GM18519 (cell line): ENCODE results near the gene AVEN.
"Not testable (repeated sequence)": the region's sequence is repeated elsewhere in the genome, so short reads cannot be mapped to it uniquely, and the experiment has no call there.

ENCODE experiments used
- ATAC-seq: cut with Tn5 transposase; IDR thresholded peaks from one replicate; pipeline ENCODE4 v1.9.1; 2021; ENCODE audit warnings: mild to moderate bottlenecking, moderate library complexity; ENCODE audit not compliant: unreplicated experiment, low FRiP score

Gene AVEN

DNA sequence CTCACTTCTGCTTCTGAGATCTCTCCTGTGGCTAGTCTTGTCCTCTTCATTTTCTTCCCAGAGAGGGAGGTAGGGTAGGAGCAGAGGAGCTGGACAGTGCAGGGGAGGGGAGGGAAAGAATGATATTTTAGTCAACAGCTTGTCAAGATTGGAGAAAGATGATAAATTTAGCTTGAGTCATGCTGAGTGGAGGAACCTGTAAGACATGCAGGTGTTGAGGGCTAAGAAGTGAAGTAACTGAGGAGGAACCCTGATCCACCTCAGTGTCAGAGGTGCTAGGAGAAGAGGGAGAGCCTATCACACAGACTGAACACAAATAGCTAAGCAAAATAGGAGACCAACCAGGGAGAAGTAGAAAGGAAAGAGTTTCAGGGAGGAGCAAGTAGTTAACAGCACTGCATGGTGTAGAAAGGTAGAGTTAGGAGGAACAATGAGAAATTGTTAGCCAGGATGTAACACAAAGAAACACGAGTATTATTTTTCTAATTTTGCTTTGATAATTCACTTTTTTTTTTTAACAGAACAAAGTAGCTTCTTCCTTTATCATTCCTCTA, 178.9 kb downstream of the AVEN start:
- ATAC-seq: no peak

DNA sequence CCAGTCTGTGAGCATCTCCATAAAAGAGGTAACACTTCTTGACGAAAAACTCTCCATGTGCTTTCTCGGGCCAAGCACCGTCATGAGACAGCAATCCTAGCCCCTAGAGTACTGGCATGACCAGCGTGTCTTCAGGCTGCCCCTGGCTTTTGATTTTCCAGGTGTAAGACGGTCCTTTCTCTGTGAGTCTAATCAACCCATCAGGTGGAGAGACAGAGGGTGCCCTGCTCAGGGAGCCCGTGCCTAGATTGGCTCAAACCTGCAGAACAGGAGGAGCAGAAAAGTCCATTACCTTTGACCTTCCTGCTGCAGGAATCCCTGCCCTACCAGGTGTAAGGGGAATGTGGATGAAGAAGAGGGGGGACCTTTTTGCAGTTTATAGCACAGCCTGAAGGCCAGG, 180.2 kb downstream of the AVEN start:
- no peak for ATAC-seq

- ATAC-seq: no peak
Observed at GRCh38 chr15:33857726-33858125, 181.3 kb downstream of the AVEN start.

DNA sequence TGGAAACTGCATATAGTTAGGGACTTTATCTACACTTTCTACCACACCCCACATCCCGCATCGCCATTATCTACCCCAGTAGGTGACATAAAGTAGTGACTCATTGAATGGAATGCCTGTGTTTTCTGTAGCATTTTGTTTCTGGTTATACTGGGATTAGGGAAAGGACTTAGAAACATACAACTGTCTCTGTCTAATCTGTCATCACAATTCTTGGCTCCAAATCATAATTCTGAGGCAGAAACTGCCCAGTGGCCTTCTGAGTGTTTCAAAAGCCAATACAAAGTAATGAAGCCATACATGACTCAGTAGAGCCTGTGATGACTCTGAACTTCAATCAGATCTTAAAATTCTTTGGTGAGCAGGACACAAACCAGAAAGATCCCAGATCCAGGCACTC, 186.4 kb downstream of the AVEN start:
- ATAC-seq: no peak

DNA sequence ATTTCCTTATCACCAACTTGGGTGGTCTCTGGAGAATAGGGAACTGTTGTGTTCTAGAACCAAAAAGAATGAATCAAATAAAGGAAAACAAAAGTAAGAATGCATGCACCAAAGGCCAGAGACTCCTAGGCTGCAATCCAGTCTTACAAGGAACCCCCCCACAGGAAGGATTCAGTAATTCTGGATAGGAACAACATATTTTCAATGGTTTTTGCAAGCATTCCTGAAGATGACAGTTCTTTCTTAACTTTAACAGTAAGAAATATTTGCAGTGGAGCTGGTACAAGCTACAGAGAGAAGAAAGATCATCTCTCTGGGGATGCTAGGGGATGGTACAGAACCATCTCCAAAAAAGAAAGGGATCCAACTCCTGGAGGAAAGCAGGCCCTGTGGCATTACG, 186.9 kb downstream of the AVEN start:
- ATAC-seq: no peak

DNA sequence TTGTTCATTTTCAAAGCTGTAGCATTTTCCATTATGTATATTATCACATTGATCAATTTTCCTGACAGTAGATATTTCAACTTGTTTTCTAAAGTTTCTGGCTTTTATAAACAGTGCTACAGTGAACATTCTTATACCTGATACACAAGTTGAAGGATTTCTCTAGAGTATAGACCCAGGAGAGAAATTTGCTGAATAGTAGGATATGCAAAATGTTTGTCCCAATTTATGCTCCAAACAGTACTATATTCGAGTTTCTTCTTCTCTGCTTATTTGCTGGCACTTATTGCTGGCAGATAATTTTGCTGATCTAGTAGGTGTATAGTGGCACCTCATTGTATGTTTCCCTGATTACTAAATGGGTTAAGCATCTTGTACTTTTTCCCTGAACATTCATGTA, 187.9 kb downstream of the AVEN start:
- no peak for ATAC-seq

DNA sequence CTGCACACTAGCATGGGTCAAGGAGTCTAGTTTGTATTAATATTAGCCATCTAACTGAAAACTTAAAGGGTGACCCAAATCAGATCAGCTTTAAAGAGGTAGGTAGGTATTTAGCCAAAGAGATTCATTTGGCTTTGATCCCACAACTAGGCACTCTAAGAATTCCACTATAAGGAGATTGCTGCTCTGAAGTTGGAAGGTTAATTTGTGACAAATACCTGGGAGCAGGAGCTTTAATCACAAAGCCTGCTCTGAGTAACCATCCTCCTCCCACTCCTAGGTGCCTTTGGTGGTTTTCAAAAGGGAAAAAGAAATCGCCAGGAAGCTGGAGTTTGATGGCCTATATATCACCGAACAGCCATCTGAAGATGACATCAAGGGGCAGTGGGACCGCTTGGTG, 191.0 kb downstream of the AVEN start:
- ATAC-seq: no peak

DNA sequence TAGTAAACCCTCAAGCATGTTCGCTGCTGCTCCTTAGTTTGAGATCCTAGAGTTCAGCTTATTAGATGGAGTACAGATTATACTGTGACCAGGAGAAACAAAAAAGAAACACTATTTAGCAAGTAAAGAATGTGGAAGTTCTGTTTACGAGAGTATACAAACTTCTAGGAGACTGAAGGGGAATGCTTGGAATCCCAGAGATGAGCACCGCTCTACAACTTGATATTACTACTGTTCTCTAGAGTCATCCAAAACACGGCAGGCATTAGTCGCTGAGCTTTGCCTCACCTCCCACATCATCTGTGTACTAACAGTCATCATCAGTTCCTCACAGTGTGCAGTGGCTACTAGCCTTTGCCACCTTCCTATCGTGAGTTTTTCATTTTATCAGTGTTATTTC, 192.1 kb downstream of the AVEN start:
- no peak for ATAC-seq

DNA sequence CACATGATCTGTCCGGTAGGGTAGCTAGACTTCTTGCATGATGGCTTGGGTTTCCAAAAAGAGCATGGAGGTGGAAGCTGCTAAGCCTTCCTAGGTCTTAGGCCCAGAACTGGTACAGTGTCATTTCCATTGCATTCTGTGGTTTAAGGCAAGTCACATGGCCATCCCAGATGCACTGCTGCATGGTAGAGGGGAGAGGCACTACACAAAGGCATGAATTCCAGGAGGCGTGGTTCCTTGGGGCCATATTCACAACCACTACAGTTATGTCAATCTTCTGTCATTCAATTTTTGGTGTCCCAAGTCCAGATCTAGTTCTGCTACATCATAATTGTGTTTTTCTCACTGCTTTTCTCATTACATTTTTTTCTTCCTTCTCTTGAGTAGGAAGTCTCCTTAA, 192.9 kb downstream of the AVEN start:
- ATAC-seq: no peak

DNA sequence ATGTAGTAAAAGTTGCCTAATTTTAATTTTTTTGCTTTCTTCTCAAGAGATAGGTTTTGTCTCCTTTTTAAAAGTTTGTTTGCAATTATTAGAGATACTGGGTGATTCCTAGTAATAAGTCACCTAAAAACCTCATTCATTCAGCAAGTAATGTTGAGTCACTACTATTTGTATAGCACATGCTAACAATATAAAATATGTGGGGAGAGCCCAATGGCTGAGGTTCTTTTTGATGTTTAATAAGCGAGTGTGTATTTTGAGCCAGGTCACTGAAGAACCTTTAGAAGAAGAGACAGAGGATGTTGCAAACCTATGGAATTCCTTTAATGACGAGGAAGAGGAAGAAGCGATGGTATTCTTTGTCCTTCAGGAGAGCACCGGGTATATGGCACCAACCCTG, 194.4 kb downstream of the AVEN start:
- no peak for ATAC-seq

DNA sequence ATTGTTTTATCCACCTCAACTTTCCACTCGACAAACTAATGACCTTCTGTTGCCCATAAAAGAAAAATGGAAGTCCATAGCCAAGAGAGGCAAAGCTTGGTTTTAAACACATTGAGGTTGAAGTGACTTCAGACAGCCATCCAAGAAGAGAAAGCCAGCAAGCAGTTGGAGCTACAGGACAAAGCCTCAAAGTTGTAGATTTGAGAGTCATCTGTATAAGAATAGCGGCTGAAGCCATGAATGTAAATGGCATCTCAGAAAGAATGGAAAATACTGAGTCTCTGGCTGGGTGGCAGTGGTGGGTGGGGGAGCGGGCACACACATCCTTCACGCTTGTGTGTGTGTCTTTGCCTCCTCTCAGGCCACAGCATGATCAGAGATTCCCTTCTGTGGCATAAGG, 194.8 kb downstream of the AVEN start:
- no peak for ATAC-seq

DNA sequence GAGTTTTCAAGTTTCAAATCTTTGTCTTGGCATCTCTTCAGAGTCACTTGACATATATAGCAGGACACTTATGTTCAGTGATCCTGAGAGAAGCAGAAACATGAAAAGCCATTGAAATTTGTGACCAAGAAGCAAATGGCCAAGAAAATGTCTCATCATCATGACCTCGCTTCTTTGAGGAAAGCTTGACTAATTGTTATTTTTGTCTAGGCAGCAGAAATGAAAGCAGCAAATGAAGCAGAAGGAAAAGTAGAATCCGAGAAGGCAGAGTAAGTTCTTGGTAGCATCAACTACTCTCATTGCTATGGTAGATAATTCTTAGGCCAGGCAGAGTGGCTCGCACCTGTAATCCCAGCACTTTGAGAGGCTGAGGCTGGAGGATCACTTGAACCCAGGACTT, 198.4 kb downstream of the AVEN start:
- no peak for ATAC-seq

DNA sequence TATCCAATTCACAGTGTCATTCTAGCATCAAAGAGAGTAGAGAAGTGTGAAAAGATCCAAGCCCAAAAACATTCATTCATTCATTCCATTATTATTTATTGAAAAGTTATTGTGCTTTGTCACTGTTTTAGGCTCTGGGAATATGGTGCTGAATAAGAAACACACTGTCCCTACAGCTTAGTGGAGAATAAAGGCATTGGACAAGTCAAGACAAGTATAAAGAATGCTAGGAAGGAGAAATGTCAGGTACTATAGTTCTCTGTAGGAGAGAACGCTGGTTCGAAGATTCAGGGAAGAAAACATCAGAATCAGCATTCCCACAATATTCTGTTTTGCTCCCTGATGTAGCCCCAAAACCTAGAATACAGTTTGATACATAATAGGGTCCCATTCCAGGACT, 199.5 kb downstream of the AVEN start:
- no peak for ATAC-seq

- no peak for ATAC-seq
Observed at GRCh38 chr15:33837294-33837693, 201.7 kb downstream of the AVEN start.

GRCh38 chr15:33834892-33835743, 203.9 kb downstream of the AVEN start:
- no peak for ATAC-seq

DNA sequence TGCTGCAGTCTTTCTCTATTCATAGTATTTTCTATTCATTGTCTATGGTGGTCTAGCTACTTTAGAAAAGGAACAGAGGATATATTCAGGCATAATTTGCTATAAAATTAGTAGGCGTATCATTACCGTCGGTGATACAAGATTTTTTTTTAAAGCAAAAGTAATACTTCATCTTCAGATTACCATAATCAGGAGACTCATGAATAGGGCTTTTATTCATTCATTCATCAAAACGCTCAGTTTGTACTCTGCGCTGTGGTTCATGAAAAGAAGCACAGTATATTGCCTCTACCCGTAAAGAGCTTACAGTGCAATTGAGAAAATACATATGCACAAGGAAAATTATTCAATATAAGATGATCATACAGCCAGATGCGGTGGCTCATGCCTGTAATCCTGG, 207.4 kb downstream of the AVEN start:
- ATAC-seq: no peak

DNA sequence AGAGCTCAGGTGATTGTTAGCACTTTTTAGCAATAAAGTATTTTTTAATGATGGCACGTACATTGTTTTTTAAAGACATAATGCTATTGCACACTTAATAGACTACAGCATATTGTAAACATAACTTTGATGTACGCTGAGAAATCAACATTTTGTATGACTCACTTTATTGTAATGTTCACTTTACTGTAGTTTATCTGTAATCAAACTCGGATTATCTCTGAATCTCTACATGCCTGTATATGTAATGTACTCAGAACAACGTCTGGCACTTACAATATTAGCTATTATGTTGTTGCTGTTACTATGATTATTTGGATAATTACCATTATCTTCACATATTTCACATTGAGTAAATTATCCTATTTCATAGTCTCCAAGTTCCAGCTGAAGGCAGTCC, 208.7 kb downstream of the AVEN start:
- ATAC-seq: no peak

DNA sequence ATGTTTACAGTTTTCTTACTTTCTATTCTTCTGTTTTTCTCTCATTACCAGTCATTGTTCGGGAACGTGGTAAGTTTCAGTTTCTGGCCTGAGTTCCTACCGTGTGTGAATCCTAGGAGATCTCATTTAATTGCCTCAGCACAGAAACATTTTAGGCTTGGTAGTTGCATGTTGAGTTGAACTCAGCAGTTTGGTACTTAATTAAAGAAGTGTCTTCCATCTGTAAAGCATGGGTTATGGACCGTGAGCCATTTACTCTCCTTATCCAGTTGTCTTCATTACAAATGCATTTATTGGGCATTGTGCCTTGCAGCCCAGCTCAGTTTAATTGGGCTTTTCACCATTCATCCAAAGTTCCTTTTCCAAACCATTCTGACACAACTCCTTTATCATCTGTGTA, 212.8 kb downstream of the AVEN start:
- ATAC-seq: no peak

DNA sequence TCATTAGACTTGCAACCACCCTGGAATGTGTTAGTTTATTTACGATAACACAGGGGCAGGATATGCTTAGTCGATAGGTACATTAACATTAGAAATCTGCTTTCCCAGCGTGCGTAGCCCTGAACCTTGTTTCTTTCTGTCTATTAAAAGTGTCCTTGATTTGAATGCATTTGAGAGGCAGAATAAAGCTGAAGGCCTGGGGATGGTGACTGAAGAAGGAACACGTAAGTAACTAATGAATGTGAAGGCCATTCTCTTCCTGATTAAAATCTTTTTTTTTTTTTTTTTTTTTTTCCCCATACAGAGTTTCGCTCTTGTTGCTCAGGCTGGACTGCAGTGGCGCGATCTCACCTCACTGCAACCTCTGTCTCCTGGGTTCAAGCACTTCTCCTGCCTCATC, 213.6 kb downstream of the AVEN start:
- ATAC-seq: no peak

DNA sequence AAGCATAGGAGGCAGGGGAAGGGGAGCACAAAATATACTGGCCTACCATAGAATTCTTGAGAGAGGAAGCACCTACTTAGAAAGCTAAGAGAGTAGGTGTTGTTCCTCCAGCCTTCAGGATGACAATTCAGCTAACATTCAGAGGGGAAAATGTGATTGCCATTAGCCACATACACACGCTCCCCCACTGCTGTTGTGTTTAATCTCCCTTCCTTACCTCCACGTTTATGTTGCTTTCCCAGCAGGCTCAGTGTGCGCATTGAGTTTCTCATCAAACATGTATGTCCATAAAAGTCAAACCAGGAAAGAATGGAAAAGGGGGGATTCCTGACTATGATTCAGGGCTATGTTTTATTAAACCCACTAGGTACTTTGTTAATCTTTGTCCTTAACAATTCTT, 215.9 kb downstream of the AVEN start:
- ATAC-seq: no peak

GRCh38 chr15:33822479-33822878, 216.5 kb downstream of the AVEN start:
- ATAC-seq: no peak

DNA sequence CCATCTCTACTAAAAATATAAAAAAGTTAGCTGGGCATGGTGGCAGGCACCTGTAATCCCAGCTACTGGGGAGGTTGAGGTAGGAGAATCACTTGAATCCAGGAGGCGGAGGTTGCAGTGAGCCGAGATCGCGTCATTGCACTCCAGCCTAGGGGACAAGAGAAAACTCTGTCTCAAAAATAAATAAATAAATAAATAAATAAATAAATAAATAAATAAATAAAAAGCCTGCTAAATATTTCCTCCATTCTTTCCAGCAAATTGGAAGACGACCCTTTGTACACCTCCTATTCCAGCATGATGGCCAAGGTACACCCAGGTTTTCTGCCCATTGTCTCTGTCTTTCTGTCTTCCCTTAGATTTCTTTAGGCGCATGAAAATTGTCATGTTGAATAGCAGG, 219.5 kb downstream of the AVEN start:
- not testable (repeated sequence) for ATAC-seq
